Measurements from ENCODE around the gene SUCLG1.

Gene SUCLG1

DNA sequence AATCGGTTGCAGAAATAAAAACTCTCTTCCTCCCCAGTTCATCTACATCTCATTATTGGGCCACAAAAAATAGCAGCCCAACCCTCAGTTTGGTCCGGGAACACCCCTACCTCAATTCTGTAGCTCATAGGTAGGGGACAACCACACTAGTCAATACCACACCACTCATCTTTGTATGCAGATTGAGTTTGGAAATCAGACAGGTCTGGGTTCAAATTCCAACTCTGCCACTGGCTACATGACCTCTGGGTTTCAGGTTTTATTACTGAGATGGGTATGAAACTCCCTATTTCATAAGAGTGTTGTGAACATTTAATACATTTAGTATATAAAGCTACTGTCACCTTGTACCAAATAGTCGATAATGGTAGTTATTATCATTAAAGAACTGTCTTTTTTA is 2.2 kb upstream of the SUCLG1 start:
- no peak for DNase-seq (ENCODE audit: low read depth in 2 of 2)

- no peak for DNase-seq (ENCODE audit: low read depth in 2 of 2)
Measured at GRCh38 chr2:84460670-84461069, 1.6 kb upstream of the SUCLG1 start.

GRCh38 chr2:84459944-84460429 is 907 bp upstream of the SUCLG1 start:
- no peak for DNase-seq (ENCODE audit: low read depth in 2 of 2)

DNA sequence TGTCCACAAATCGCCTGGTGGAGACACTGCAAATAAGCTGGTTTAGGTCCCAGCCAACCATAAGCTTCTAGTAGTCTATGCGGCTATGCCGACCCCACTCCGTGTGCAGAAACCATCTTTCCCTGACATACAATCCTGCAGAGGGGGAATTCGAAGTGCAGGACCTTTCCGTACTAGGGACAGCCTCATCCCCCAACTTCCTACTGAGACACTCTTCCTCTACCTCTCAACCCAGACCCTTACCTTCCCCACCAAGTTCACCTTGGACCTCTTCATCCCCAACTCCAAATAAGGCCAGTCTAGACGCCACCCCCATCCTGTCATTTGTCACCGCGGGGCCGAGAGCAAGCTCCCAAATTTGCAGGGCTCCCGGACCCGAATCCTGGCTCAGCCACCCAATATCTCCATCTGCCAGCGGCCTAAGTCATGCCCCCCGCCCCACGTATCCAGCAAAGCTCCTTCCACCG is 496 bp downstream of the SUCLG1 start:
- DNase-seq (ENCODE audit: low read depth in 2 of 2): no peak

DNA sequence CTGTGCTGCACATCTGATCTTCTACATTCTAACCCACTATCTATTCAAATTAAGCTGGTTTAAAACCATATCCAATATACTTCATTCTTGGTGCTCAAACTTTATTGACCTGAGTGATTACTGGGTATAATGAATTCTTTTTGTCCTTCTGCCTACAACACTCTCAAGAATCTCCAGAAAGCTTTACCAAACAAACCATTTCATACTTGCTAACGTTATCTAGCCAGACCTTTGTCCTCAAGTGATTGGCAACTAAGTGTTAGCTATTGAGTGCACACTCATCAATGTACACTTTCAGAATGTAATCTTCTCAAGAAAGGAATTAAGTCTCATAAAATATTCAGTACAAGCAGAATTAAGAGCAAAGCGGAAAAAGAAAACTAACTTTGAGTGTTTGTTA is 1.4 kb downstream of the SUCLG1 start:
- no peak for DNase-seq (ENCODE audit: low read depth in 2 of 2)

- DNase-seq (ENCODE audit: low read depth in 2 of 2): no peak
Measured at GRCh38 chr2:84456156-84456555, 2.9 kb downstream of the SUCLG1 start.

- DNase-seq (ENCODE audit: low read depth in 2 of 2): no peak
Measured at GRCh38 chr2:84454581-84454980, 4.5 kb downstream of the SUCLG1 start.

DNA sequence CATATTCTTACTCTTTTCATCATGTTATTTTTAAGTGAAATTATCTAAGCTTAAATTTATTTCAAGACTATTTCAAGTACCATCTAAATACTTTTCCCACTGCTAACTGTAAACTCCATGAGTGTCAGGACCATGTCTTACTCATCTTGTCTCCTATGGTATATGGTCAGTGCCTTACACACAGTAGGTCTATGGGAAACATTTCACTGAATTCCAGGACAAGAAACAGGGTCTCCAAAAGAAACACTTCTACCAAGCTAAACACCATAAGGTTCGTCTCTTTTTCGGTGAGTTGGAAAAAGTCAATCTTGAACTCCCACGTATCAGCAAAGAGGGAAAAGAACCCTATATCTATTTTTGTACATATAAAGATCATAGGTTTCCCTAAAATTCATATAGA is 6.5 kb downstream of the SUCLG1 start:
- no peak for DNase-seq (ENCODE audit: low read depth in 2 of 2)

- no peak for DNase-seq (ENCODE audit: low read depth in 2 of 2)
Measured at GRCh38 chr2:84451579-84451978, 7.5 kb downstream of the SUCLG1 start.

DNA sequence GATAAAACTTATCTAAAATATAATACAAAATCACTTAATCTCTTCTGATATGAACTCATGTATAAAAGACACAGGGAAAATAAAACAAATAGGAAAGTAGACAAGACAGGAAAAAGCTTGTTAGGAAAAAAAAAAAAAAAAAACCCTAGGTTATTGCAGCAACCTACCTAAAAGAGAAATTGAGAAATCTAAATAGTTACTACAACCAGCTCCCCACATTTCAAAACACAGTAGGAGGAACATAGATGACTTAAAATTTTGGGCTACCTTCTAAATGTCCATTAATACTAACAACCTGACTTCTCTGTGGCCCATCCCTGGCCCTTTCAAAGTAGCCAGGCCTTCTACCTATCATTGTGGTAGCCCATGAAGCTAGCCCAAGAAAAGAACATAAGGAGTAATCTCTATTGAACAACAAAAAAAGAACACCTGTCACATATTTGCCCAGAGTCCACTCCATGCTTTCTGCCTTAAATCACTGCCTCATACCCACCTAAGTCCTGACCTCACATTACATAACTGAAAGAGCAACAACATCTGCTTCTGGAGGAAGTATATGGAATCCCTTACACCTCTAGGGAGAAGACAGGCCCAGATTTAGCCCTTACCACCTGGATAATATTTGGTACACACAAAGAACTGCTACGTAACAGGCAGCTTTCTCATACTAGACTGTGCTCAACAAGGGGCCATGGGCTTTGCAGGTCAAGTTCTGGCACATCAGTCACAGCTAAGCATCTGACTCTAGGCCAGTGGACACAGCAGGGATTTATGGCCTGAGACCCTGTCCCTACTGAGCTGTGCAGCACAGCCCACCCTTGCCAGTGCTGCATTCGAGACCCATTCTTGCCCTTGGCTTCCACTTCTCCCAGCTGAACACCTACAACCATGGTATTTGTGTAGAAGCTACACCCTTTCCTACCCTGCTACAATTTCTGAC is 8.5 kb downstream of the SUCLG1 start:
- no peak for DNase-seq (ENCODE audit: low read depth in 2 of 2)

DNA sequence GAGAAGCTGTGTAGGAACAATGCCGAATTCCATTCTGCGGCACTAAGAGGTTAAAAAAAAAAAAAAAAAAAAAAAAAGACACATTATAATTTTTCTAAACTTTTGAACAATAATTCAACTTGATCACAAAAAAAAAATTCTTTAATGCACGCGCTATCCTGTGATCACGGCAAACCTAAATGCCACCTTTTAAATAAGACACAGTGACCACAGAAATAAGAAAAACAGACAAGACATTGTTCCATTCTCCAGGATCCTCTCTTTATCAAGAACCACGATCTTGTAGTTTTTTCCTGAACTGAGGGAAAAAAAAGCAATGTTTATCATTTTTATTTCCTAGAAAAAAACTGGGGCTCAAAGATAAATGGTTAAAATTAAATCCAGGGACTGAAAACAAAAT is 9.4 kb downstream of the SUCLG1 start:
- no peak for DNase-seq (ENCODE audit: low read depth in 2 of 2)

- DNase-seq (ENCODE audit: low read depth in 2 of 2): no peak
Measured at GRCh38 chr2:84449055-84449454, 10.0 kb downstream of the SUCLG1 start.

GRCh38 chr2:84443477-84443876 is 15.6 kb downstream of the SUCLG1 start:
- DNase-seq (ENCODE audit: low read depth in 2 of 2): no peak

DNA sequence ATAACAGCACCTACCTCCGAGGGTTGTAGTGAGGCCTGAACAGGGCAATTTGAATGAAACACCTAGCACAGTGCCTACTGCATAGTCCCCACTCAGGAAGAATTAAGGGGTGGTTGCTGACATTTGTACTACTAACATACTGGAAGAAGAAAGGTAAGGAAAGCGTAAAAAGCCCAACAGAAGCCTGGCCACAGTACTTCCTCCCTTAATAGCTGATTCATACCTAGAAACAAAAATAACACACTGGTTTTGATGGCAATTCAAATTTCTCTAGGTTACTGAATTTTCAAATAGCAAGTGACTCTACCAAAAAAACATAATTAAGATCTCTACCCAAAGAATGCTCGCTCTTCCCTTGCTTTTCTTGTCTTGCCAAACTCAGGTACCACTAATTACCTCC is 16.2 kb downstream of the SUCLG1 start:
- no peak for DNase-seq (ENCODE audit: low read depth in 2 of 2)

DNA sequence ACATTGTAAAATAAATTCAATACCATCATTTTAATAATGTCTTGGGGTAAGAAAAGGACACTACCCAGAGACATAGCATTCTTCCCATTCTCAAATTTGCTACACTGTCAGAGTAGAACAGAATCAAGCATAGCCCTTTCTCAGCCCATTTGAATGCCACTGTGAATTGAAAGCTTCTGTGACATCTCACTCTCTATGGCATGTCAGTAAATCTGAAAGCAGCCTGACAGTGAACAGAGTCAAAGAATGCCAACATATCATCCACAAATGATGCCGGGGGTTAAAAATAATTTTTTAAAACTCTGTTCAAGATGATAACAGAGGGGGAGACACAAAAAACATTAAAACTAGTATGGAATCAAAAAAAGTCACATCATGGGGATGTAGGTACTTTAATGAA is 17.6 kb downstream of the SUCLG1 start:
- DNase-seq (ENCODE audit: low read depth in 2 of 2): no peak

- DNase-seq (ENCODE audit: low read depth in 2 of 2): no peak
Measured at GRCh38 chr2:84441036-84441435, 18.0 kb downstream of the SUCLG1 start.

GRCh38 chr2:84435345-84436025 is 23.6 kb downstream of the SUCLG1 start:
- no peak for DNase-seq (ENCODE audit: low read depth in 2 of 2)

DNA sequence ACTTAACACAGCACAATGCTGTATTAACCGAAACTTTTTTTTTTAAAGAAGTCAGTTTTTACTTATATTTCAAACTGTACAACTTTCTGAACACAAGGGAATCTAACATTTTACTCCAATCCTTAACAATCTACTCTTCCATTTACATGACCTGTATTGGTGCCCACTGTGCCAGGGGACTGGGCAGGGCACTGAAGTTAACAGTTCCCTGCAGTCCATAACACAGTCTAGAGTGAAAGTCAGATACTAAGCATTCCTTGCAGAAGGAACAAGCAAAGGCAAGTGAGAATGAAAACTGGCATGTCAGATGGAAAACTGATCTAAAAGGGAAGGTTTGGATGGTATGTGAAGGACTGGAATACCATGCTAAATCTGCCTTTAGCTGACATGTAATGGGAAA is 29.8 kb downstream of the SUCLG1 start:
- no peak for DNase-seq (ENCODE audit: low read depth in 2 of 2)

- DNase-seq (ENCODE audit: low read depth in 2 of 2): no peak
Measured at GRCh38 chr2:84427235-84428138, 31.6 kb downstream of the SUCLG1 start.

- DNase-seq (ENCODE audit: low read depth in 2 of 2): no peak
Measured at GRCh38 chr2:84425310-84425709, 33.8 kb downstream of the SUCLG1 start.

DNA sequence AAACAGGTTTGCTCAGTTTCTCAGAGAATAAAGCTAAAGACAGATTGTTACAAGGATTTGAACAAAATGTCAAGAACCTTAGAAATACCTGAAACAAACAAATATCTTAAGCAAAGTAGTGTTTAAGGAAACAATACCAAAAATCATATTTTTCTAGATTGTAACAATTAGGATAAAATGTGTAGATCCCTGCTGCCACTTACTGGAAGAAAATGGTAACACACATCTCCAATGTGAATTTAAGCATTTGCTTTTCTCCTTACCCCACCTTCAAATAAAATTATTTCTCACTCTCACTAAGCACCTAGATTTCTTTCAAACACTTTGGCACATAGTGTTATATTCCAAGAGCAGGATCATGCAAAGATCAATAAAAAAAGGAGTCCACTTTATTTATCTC is 34.9 kb downstream of the SUCLG1 start:
- no peak for DNase-seq (ENCODE audit: low read depth in 2 of 2)

- no peak for DNase-seq (ENCODE audit: low read depth in 2 of 2)
Measured at GRCh38 chr2:84421791-84422190, 37.3 kb downstream of the SUCLG1 start.
